CD4-positive, alpha-beta T cell treated with Interferon alpha-2 for 1 hour (primary cell): Measurements from ENCODE around the gene ZBTB25.
A peak's percentile ranks its signal among the peaks of the same experiment; 100 is the strongest.

Source experiments
- DNase-seq, 2 donors: peaks; one replicate each; pipeline ENCODE4 v3.0.0-alpha.2; 2020 to 2022

Gene ZBTB25

GRCh38 chr14:64475585-64476273, 27.9 kb downstream of the ZBTB25 start:
- no peak for DNase-seq

GRCh38 chr14:64474698-64475097, 28.9 kb downstream of the ZBTB25 start:
- DNase-seq = no peak

- DNase-seq = no peak
Measured at GRCh38 chr14:64474041-64474440, 29.6 kb downstream of the ZBTB25 start.

- DNase-seq = no peak
Measured at GRCh38 chr14:64468451-64468850, 35.2 kb downstream of the ZBTB25 start.

- no peak for DNase-seq
Measured at GRCh38 chr14:64467566-64467965, 36.1 kb downstream of the ZBTB25 start.

- DNase-seq = no peak
Measured at GRCh38 chr14:64467101-64467500, 36.5 kb downstream of the ZBTB25 start.

- no peak for DNase-seq
Measured at GRCh38 chr14:64465831-64466554, 37.6 kb downstream of the ZBTB25 start.

GRCh38 chr14:64465191-64465822, 38.3 kb downstream of the ZBTB25 start, which contains the start of gene AKAP5:
AKAP5 (plus strand) TSS chr14:64465499; CDS start chr14:64468395, 2,896 bp downstream.
- DNase-seq = peak; percentile 63 to 78

GRCh38 chr14:64464651-64465050, 39.0 kb downstream of the ZBTB25 start:
- DNase-seq = no peak

GRCh38 chr14:64463873-64464272, 39.8 kb downstream of the ZBTB25 start:
- no peak for DNase-seq

GRCh38 chr14:64463195-64463594, 40.4 kb downstream of the ZBTB25 start:
- no peak for DNase-seq

GRCh38 chr14:64461221-64461620, 42.4 kb downstream of the ZBTB25 start:
- no peak for DNase-seq

- no peak for DNase-seq
Measured at GRCh38 chr14:64459405-64460136, 44.1 kb downstream of the ZBTB25 start.

GRCh38 chr14:64454671-64455070, 49.0 kb downstream of the ZBTB25 start:
- no peak for DNase-seq

- no peak for DNase-seq
Measured at GRCh38 chr14:64450255-64450654, 53.4 kb downstream of the ZBTB25 start.

GRCh38 chr14:64447876-64448670, 55.6 kb downstream of the ZBTB25 start:
- peak in 1 of 2 donors; percentile 27 for DNase-seq

GRCh38 chr14:64444984-64445845, 58.4 kb downstream of the ZBTB25 start:
- DNase-seq = peak; percentile 55 to 72

- DNase-seq = no peak
Measured at GRCh38 chr14:64444140-64444539, 59.5 kb downstream of the ZBTB25 start.

GRCh38 chr14:64442300-64442988, 61.2 kb downstream of the ZBTB25 start:
- no peak for DNase-seq

GRCh38 chr14:64440494-64440893, 63.1 kb downstream of the ZBTB25 start:
- no peak for DNase-seq

GRCh38 chr14:64439141-64439540, 64.5 kb downstream of the ZBTB25 start:
- DNase-seq = no peak
